Adrenal gland (tissue), 5 donors: ENCODE measurements around the gene WNT7B.

Source experiments
- CTCF ChIP-seq, 6 experiments: fragments of 450-650 bp in 4 of 6; fragments of 200-600 bp in 2 of 6; sonication (generic) in 1 of 6; IDR thresholded peaks; 1 replicate in 5 of 6; 2 replicates in 1 of 6; pipeline versions ENCODE4 v1.5.1 to v1.8.0; 2016 to 2021; ENCODE audit warnings: antibody characterized with exemption in 6 of 6, mild to moderate bottlenecking in 2 of 6, moderate library complexity in 1 of 6
- POLR2A ChIP-seq, 2 donors: fragments of 450-650 bp; IDR thresholded peaks; one replicate each; pipeline ENCODE4 v1.6.1; 2017; ENCODE audit warnings: antibody characterized with exemption in 2 of 2, mild to moderate bottlenecking in 2 of 2, moderate library complexity in 1 of 2
- donor health status: DM: no; HTN: no; CAD: no.

- TF ChIP-seq CTCF (IDR thresholded peaks at IDR 0.05) (no peak), POLR2A (IDR thresholded peaks at IDR 0.05) (no peak)
These were observed 49.9 kb downstream of the WNT7B start for GRCh38 chr22:45927059-45927458.
